Vagina (tissue), 2 donors: ENCODE measurements around the gene FAM161B. TPM values are rescaled to one million over a fixed set of nuclear protein-coding genes. Genes with fewer than 3 reads are reported as not detected.
A peak's percentile ranks its signal among the peaks of the same experiment; 100 is the strongest.

Source experiments
- DNase-seq, 2 donors: peaks; one replicate each; pipeline ENCODE4 v3.0.0-alpha.2; 2017; ENCODE audit errors: extremely low spot score in 2 of 2
- H3K27ac ChIP-seq: fragments of 200-600 bp; sonication (generic); one replicate; pipeline ENCODE4 v1.5.1; 2019
- H3K27me3 ChIP-seq: fragments of 200-600 bp; sonication (generic); one replicate; pipeline ENCODE4 v1.5.1; 2019
- H3K36me3 ChIP-seq, 2 donors: fragments of 200-600 bp; sonication (generic); one replicate each; pipeline ENCODE4 v1.5.1; 2017 to 2019
- H3K4me1 ChIP-seq: fragments of 200-600 bp; sonication (generic); one replicate; pipeline ENCODE4 v1.5.1; 2019
- H3K4me3 ChIP-seq, 2 donors: fragments of 200-600 bp; sonication (generic); 1 replicate in 1 of 2; 2 replicates in 1 of 2; pipeline ENCODE4 v1.5.1; 2016 to 2019
- H3K9me3 ChIP-seq: fragments of 200-600 bp; sonication (generic); one replicate; pipeline ENCODE4 v1.5.1; 2019
- POLR2A ChIP-seq, 2 donors: fragments of 450-650 bp; IDR thresholded peaks; one replicate each; pipeline ENCODE4 v1.6.1; 2017; ENCODE audit warnings: antibody characterized with exemption in 2 of 2, mild to moderate bottlenecking in 2 of 2, moderate library complexity in 2 of 2
- POLR2AphosphoS5 ChIP-seq, 2 donors: sonication (generic); formaldehyde crosslinking; IDR thresholded peaks; one replicate each; pipeline ENCODE4 v1.9.0; 2017; ENCODE audit warnings: antibody characterized with exemption in 2 of 2, mild to moderate bottlenecking in 2 of 2, low read depth in 1 of 2; ENCODE audit not compliant: insufficient read depth in 1 of 2
- intact Hi-C: fragments of 100-400 bp; cut with DNase I; formaldehyde crosslinking; loops from one replicate; pipeline ENCODE4 v1.15.1; 2023
- total RNA-seq: library from RNA; depleted of rRNA; stranded (reverse); fragments of >200 nt; gene quantifications from one replicate; pipeline ENCODE4 v1.2.3, GENCODE V29; 2016
- TF ChIP-seq, protein P1 (sequence below), 3 experiments: fragments of 450-650 bp in 2 of 3; fragments of 200-600 bp in 1 of 3; sonication (generic) in 1 of 3; IDR thresholded peaks; one replicate each; pipeline ENCODE4 v1.5.1; 2017 to 2019; ENCODE audit warnings: antibody characterized with exemption in 3 of 3, mild to moderate bottlenecking in 2 of 3, moderate library complexity in 2 of 3

The FAM161B gene, protein sequence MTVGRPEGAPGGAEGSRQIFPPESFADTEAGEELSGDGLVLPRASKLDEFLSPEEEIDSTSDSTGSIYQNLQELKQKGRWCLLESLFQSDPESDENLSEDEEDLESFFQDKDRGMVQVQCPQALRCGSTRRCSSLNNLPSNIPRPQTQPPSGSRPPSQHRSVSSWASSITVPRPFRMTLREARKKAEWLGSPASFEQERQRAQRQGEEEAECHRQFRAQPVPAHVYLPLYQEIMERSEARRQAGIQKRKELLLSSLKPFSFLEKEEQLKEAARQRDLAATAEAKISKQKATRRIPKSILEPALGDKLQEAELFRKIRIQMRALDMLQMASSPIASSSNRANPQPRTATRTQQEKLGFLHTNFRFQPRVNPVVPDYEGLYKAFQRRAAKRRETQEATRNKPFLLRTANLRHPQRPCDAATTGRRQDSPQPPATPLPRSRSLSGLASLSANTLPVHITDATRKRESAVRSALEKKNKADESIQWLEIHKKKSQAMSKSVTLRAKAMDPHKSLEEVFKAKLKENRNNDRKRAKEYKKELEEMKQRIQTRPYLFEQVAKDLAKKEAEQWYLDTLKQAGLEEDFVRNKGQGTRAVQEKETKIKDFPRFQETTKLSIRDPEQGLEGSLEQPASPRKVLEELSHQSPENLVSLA
- total RNA-seq: 5.2 TPM

DNA sequence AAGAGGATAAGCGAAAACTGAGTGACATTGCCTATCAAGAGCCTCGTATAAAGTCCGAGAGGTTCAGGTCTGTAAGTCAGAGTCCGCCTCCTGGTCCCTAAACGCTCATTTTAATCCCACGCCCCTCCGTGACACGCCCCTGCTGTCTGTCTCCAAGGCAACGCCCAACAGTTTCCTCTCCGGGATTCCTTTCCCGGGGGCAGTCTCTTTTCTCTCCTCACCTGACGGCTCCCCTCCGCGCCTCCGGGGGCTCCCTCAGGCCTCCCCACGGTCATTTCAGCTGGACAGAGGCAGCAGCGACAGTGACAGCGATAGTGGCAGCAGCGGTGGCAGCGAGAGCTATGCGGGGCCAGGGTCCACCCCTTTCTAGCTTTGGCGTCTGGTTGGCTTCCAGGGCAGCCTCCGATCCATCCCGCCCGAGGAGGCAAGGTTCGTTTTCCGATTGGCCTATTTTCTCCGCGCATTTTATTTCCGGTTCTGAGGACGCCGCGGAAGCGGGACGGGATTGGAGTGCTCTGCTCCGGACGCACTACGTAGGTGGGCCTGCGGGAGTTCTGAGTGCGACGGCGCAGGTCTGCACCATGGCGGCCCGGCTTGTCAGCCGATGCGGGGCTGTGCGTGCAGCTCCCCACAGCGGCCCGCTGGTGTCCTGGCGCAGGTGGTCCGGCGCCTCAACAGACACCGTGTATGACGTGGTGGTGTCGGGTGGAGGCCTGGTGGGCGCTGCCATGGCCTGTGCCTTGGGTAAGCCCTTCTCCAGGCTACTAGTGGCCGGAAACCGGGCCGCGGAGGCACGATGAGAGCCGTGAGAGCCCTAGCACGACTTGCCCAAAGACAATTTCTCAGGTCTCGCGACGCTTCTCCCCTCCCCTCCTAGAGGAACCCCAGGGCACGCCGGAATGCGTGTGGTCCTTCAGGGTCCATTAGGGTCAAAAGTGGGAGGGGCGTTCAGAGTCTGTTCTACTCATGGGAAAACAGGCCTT, at the start of gene FAM161B, which contains the start of gene COQ6:
TSS of gene FAM161B (minus strand) at position 343 of the 983 bp plus-strand sequence. CDS start at position 275, 68 bp downstream.
TSS of gene COQ6 (plus strand) at position 551 of the 983 bp plus-strand sequence. CDS start at position 582, 31 bp downstream.
- Histone ChIP-seq H3K4me1 (peaks cover 13% of the 10 kb centered on the region), H3K9me3 (no peaks in the 10 kb centered on the region), H3K27me3 (no peaks in the 10 kb centered on the region), H3K36me3 (peaks cover 0 to 17% of the 10 kb centered on the region in 2 donors), H3K4me3 (peak within 1 kb of the TSS; percentile 62 to 73), H3K27ac (peak within 1 kb of the TSS; percentile 46)
- TF ChIP-seq POLR2A (IDR thresholded peaks at IDR 0.05): peak in 1 of 2 donors; percentile 13
- TF ChIP-seq, protein P1, sequence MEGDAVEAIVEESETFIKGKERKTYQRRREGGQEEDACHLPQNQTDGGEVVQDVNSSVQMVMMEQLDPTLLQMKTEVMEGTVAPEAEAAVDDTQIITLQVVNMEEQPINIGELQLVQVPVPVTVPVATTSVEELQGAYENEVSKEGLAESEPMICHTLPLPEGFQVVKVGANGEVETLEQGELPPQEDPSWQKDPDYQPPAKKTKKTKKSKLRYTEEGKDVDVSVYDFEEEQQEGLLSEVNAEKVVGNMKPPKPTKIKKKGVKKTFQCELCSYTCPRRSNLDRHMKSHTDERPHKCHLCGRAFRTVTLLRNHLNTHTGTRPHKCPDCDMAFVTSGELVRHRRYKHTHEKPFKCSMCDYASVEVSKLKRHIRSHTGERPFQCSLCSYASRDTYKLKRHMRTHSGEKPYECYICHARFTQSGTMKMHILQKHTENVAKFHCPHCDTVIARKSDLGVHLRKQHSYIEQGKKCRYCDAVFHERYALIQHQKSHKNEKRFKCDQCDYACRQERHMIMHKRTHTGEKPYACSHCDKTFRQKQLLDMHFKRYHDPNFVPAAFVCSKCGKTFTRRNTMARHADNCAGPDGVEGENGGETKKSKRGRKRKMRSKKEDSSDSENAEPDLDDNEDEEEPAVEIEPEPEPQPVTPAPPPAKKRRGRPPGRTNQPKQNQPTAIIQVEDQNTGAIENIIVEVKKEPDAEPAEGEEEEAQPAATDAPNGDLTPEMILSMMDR (IDR thresholded peaks at IDR 0.05): no peak
- peak; percentile 93 to 94 for TF ChIP-seq POLR2AphosphoS5 (IDR thresholded peaks at IDR 0.05; ENCODE audit: insufficient read depth in 1 of 2, low read depth in 1 of 2)
- intact Hi-C loops: no loop called here
- DNase-seq: peak; percentile 96

DNA sequence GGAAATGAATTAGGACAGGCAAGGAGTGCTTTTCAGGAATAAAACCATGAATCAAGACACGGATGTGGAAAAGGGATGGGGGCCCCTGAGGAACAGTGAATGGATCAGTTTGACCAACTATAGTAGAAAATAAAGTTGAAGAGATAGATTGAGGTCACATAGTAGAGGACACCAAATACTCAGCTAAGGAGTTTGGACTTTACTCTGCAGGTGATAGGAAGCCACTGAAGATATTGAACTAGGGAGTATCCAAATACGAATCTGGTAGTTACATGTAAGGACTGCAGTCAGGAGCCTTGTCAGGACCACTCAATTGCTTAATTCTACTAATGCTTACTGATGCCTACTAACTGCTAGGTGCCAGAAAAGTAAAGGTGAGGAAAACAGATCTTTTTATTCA, 48.8 kb upstream of the FAM161B start:
- Histone ChIP-seq H3K4me3 (no peak overlapping the region), H3K27me3 (no peaks in the 10 kb centered on the region), H3K36me3 (no peaks in the 10 kb centered on the region), H3K4me1 (no peaks in the 10 kb centered on the region), H3K27ac (no peak overlapping the region), H3K9me3 (no peaks in the 10 kb centered on the region)
- DNase-seq: no peak
- intact Hi-C loops: no loop called here
- TF ChIP-seq POLR2AphosphoS5 (IDR thresholded peaks at IDR 0.05; ENCODE audit: insufficient read depth in 1 of 2, low read depth in 1 of 2) (no peak), POLR2A (IDR thresholded peaks at IDR 0.05) (no peak)
- TF ChIP-seq, protein P1 (IDR thresholded peaks at IDR 0.05): no peak

DNA sequence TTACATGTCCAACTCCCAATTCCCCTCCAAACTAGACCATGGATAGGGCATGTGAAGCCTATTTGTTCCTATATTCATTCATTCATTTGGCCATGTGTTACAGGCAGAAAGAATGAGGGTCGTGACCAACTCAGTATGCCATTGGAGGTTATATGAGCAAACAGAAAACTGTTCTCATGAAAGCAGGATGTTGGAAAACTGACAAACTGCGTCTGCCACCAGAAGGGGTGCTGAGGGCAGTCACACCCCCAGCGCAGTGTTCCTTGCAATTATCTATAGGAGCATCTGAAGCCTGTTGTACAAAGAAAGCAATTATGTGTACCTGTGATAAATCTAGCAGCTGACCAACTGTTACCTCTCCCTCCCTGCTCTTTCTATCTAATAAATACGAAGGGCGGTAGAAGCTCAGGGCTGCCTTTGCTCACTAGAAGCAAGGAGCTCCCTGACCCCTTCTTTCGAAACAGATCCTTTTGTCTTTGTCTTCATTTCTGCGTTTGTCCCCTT, 48.1 kb upstream of the FAM161B start:
- Histone ChIP-seq H3K9me3 (no peaks in the 10 kb centered on the region), H3K4me1 (no peaks in the 10 kb centered on the region), H3K4me3 (no peak overlapping the region), H3K27me3 (no peaks in the 10 kb centered on the region), H3K27ac (no peak overlapping the region), H3K36me3 (no peaks in the 10 kb centered on the region)
- intact Hi-C loops: no loop called here
- DNase-seq: no peak
- no peak for TF ChIP-seq POLR2AphosphoS5 (IDR thresholded peaks at IDR 0.05; ENCODE audit: insufficient read depth in 1 of 2, low read depth in 1 of 2)
- TF ChIP-seq POLR2A (IDR thresholded peaks at IDR 0.05): no peak
- TF ChIP-seq, protein P1 (IDR thresholded peaks at IDR 0.05): no peak

DNA sequence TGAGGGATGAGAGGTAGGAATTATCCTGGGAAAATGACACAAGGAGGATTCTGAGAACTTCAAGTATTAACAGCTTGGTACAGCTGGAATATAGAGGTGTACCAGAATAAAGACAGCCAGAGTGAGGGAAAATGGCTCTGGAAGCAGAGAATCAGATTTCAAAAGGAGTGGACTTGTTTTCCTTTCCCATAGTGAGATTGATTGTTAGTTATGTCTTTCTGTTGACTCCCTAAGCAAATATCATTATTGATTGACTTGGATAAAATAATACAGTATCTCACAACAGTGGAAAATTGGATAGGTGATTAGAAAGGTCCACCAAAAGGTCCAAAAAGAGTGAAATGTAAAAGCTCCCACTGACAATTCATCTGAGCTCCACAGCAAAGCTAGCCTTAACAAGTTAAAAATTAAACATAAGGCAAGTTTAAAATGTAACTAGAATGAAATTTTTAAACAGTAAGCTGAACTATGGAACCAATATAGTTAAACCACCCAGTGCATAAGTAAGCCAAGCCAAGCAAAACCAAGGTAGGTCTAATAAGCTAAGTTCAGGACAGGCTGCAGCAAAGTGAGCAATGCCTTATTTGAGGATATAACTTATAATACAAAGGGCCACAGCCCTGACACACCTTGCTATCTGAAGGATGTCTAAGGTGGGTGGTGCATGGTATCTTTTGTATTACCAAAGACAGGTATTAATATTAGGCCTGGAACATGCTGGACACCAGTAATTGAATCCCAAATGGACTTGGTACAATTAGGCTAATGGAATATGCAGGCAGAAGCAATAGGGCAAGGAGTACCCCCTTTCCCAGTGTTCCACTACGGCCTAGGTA, 47.4 kb upstream of the FAM161B start:
- H3K27ac ChIP-seq: no peak overlapping the region
- no peak overlapping the region for H3K4me3 ChIP-seq
- TF ChIP-seq, protein P1 (IDR thresholded peaks at IDR 0.05): no peak
- TF ChIP-seq POLR2A (IDR thresholded peaks at IDR 0.05) (no peak), POLR2AphosphoS5 (IDR thresholded peaks at IDR 0.05; ENCODE audit: insufficient read depth in 1 of 2, low read depth in 1 of 2) (no peak)
- no peaks in the 10 kb centered on the region for H3K36me3 ChIP-seq
- DNase-seq: no peak
- H3K9me3 ChIP-seq: no peaks in the 10 kb centered on the region
- intact Hi-C loops: no loop called here
- no peaks in the 10 kb centered on the region for H3K4me1 ChIP-seq
- H3K27me3 ChIP-seq: no peaks in the 10 kb centered on the region
